Stomach (tissue), 9 donors: ENCODE data around the gene MRPS18A. TPM values are rescaled to one million over a fixed set of nuclear protein-coding genes. Genes with fewer than 3 reads are reported as not detected.
"Not testable (repeated sequence)": the region's sequence is repeated elsewhere in the genome, so short reads cannot be mapped to it uniquely, and the experiment has no call there.

ENCODE experiments used
- DNase-seq, 2 donors: peaks; one replicate each; pipeline versions ENCODE4 v3.0.0 to v3.0.0-alpha.2; 2013 to 2019
- H3K27ac ChIP-seq, 5 donors: fragments of 200-600 bp in 4 of 5; sonication (generic) in 4 of 5; one replicate each; pipeline ENCODE4 v1.5.1; 2013 to 2019; ENCODE audit warnings: mild to moderate bottlenecking in 1 of 5, moderate library complexity in 1 of 5
- H3K27me3 ChIP-seq, 3 donors: fragments of 200-600 bp; sonication (generic); one replicate each; pipeline ENCODE4 v1.5.1; 2017 to 2019; ENCODE audit warnings: mixed run types in 1 of 3
- H3K36me3 ChIP-seq, 4 donors: fragments of 200-600 bp; sonication (generic); 1 replicate in 3 of 4; 2 replicates in 1 of 4; pipeline ENCODE4 v1.5.1; 2016 to 2019
- H3K4me1 ChIP-seq, 4 donors: fragments of 200-600 bp; sonication (generic); one replicate each; pipeline ENCODE4 v1.5.1; 2016 to 2019
- H3K4me3 ChIP-seq, 4 donors: fragments of 200-600 bp; sonication (generic) in 3 of 4; one replicate each; pipeline ENCODE4 v1.5.1; 2016 to 2019; ENCODE audit warnings: mild to moderate bottlenecking in 1 of 4
- H3K9me3 ChIP-seq, 4 donors: fragments of 200-600 bp; sonication (generic); one replicate each; pipeline ENCODE4 v1.5.1; 2016 to 2019
- EP300 ChIP-seq: sonication (generic); formaldehyde crosslinking; IDR thresholded peaks from one replicate; pipeline ENCODE4 v1.6.1; 2017; ENCODE audit warnings: antibody characterized with exemption
- POLR2A ChIP-seq, 4 donors: fragments of 450-650 bp; IDR thresholded peaks; one replicate each; pipeline ENCODE4 v1.6.1; 2016; ENCODE audit warnings: antibody characterized with exemption in 4 of 4, control low read depth in 2 of 4, mild to moderate bottlenecking in 1 of 4, moderate library complexity in 1 of 4
- POLR2AphosphoS5 ChIP-seq, 3 donors: sonication (generic); formaldehyde crosslinking; IDR thresholded peaks; one replicate each; pipeline ENCODE4 v1.6.1; 2016; ENCODE audit warnings: antibody characterized with exemption in 3 of 3
- WGBS, 5 donors: extraction: QIAGEN DNeasy Blood & Tissue Kit in 3 of 5; methylation state at CpG; one replicate each; pipeline versions ENCODE4 v1.1.5 to v1.1.7; 2013 to 2018; 5-methylcytosine and 5-hydroxymethylcytosine counted together
- intact Hi-C: fragments of 100-400 bp; cut with DNase I; formaldehyde crosslinking; loops from one replicate; pipeline ENCODE4 v1.15.1; 2023; ENCODE audit warnings: low total_unique reads
- polyA plus RNA-seq, 3 donors: library from polyadenylated mRNA; stranded (reverse); fragments of 200-250 nt; gene quantifications; one replicate each; pipeline ENCODE4 v1.2.3, GENCODE V29; 2013
- total RNA-seq, 5 donors: library from RNA; depleted of rRNA; stranded (reverse); fragments of >200 nt; gene quantifications; one replicate each; pipeline versions ENCODE4 v1.1.0 to v1.2.3, GENCODE V29; 2014 to 2016
- TF ChIP-seq, protein P1 (sequence below), 7 experiments: fragments of 450-650 bp in 4 of 7; fragments of 200-600 bp in 3 of 7; sonication (generic) in 3 of 7; IDR thresholded peaks; one replicate each; pipeline ENCODE4 v1.5.1; 2016 to 2019; ENCODE audit warnings: antibody characterized with exemption in 7 of 7, control low read depth in 2 of 7, mild to moderate bottlenecking in 1 of 7
- donor health status: healthy with polysubstance abuse.
- donor health status: Bipolar disorder and iron deficiency.
- donor health status: healthy.

MRPS18A gene
- total and polyA plus RNA-seq, 8 donors: 1.7 to 111 (median 36.9) TPM

DNA sequence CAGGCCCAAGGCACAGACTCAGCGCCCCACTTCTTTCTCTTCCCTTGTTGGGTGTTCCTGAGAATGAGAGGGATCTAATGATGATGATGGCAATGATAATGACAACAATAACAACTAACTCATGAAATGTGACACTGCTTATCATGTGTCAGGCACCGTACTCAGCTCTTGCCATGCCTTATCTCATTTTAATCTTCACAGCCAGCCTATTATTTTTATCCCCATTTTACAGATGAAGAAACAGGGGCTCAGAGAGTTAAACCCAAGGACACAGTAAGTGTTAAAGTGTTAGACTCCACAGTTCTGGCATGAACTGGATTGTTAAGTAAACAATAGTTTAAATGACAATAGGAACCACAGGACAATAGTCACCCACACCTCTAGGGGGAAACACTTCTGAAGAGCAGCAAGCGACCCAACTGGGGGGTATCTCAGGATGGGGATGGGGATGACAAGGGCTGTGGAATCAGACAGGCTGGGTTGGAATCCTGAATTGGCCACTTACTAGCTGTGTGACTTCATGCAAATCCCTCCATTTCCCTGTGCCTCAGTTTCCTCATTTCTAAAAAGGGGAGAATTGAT, 30.3 kb downstream of the MRPS18A start:
- no peaks in the 10 kb centered on the region for H3K4me1 ChIP-seq
- H3K27ac ChIP-seq: no peak overlapping the region
- no peaks in the 10 kb centered on the region for H3K9me3 ChIP-seq
- no peaks in the 10 kb centered on the region for H3K36me3 ChIP-seq
- no peaks in the 10 kb centered on the region for H3K27me3 ChIP-seq
- H3K4me3 ChIP-seq: no peak overlapping the region
- intact Hi-C loops: no loop called here
- WGBS, 5 donors: 70 to 88% (median 78%) methylated on average over 3 of the region's 3 CpGs
- DNase-seq: no peak
- TF ChIP-seq EP300 (no peak), POLR2AphosphoS5 (IDR thresholded peaks at IDR 0.05) (no peak), POLR2A (IDR thresholded peaks at IDR 0.05) (no peak)
- TF ChIP-seq, protein P1, sequence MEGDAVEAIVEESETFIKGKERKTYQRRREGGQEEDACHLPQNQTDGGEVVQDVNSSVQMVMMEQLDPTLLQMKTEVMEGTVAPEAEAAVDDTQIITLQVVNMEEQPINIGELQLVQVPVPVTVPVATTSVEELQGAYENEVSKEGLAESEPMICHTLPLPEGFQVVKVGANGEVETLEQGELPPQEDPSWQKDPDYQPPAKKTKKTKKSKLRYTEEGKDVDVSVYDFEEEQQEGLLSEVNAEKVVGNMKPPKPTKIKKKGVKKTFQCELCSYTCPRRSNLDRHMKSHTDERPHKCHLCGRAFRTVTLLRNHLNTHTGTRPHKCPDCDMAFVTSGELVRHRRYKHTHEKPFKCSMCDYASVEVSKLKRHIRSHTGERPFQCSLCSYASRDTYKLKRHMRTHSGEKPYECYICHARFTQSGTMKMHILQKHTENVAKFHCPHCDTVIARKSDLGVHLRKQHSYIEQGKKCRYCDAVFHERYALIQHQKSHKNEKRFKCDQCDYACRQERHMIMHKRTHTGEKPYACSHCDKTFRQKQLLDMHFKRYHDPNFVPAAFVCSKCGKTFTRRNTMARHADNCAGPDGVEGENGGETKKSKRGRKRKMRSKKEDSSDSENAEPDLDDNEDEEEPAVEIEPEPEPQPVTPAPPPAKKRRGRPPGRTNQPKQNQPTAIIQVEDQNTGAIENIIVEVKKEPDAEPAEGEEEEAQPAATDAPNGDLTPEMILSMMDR (IDR thresholded peaks at IDR 0.05): no peak

DNA sequence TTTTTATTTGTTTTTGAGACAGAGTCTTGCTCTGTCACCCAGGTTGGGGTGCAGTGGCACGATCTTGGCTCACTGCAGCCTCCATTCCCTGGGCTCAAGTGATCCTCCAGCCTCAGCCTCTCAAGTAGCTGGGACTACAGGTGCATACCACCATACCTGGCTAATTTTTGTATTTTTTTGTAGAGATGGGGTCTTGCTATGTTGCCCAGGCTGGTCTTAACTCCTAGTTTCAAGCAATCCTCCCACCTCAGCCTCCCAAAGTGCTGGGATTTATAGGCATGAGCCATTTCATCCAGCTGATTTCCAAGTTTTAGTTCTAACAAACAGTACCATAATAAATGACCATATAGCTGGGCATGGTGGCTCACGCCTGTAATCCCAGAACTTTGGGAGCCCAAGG, 34.8 kb downstream of the MRPS18A start:
- DNase-seq, H3K27me3 ChIP-seq, H3K4me3 ChIP-seq, H3K27ac ChIP-seq, H3K9me3 ChIP-seq, H3K4me1 ChIP-seq, H3K36me3 ChIP-seq, intact Hi-C loops: not testable (repeated sequence)
- 92 to 96% (median 94%) methylated on average over 2 of the region's 2 CpGs for WGBS, 5 donors

DNA sequence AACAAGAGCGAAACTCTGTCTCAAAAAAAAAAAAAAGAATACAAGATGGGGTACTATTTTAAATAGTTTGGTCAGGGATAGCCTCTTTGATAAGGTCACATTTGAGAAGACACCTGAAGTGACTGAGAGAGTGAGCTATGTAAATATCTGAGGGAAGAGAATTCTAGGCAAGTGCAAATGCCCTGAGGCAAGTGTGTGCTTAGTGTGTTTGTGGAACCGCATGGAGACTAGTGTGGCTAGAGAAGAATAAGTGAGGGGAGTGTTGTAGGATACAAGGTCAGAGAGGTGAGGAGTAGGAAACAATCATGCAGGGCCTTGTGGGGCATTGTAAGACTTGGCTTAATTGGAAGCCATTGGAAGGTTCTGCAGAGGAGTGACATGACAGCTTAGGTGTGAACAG, 39.3 kb downstream of the MRPS18A start:
- DNase-seq: no peak
- H3K27ac ChIP-seq: no peak overlapping the region
- H3K4me3 ChIP-seq: no peak overlapping the region
- no peaks in the 10 kb centered on the region for H3K36me3 ChIP-seq
- no peaks in the 10 kb centered on the region for H3K9me3 ChIP-seq
- H3K27me3 ChIP-seq: no peaks in the 10 kb centered on the region
- WGBS, 5 donors: 94 to 96% (median 94%) methylated on average over 2 of the region's 2 CpGs
- H3K4me1 ChIP-seq: peaks cover 8 to 17% (median 15%) of the 10 kb centered on the region in 4 donors
- no peak for TF ChIP-seq EP300
- no peak for TF ChIP-seq POLR2A (IDR thresholded peaks at IDR 0.05)
- no peak for TF ChIP-seq POLR2AphosphoS5 (IDR thresholded peaks at IDR 0.05)
- TF ChIP-seq, protein P1 (IDR thresholded peaks at IDR 0.05): no peak
- intact Hi-C loops: no loop called here

DNA sequence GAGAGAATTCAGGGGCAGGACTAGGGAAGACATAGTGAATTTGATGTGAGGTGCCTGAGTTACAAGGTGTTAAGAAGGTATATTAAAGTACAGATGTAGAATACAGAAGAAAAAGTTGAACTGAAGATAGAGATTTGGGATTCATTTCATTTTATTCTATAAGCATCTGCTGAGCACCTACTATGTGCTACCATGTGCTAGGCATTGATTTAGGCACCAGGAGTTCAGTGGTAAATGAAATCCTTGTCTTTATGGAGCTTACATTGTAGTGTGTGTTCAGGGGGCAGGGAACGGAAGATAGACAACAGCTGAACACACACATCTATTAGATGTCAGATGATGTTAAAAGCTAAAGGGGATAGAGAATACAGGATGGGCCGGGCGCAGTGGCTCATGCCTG, 40.0 kb downstream of the MRPS18A start:
- no peaks in the 10 kb centered on the region for H3K9me3 ChIP-seq

DNA sequence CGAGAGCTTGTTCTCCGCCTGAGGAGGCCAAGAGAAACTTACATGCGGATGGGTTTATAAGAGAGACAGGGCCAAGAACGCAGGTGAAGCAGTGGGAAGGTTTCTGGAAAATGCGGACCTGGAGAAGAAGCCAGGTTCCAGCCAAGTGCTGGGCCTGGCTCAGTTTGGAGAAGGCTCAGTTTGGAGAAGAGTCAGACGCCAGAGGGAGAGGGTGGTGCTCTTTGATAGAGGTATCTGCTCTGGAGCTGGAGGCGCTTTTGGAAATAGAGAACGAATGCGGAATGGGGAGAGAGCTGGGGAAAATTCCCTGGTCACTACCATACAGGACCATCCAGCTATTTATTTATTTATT, 42.0 kb downstream of the MRPS18A start:
- peak overlapping the region; percentile 47 to 54 (median 50) for H3K4me3 ChIP-seq

More for the DNA sequence above, 40.0 kb downstream of the MRPS18A start:
- Histone ChIP-seq H3K27me3 (no peaks in the 10 kb centered on the region), H3K36me3 (peaks cover 0 to 6% (median 2%) of the 10 kb centered on the region in 4 donors), H3K4me1 (peaks cover 8 to 23% (median 18%) of the 10 kb centered on the region in 4 donors), H3K27ac (no peak overlapping the region), H3K4me3 (no peak overlapping the region)
- no peak for TF ChIP-seq EP300
- no peak for TF ChIP-seq POLR2A (IDR thresholded peaks at IDR 0.05)
- no peak for TF ChIP-seq POLR2AphosphoS5 (IDR thresholded peaks at IDR 0.05)
- TF ChIP-seq, protein P1 (IDR thresholded peaks at IDR 0.05): no peak
- WGBS, 5 donors: 89 to 97% (median 93%) methylated on average over 3 of the region's 3 CpGs
- no peak for DNase-seq
- intact Hi-C loops: no loop called here

More for the DNA sequence above, 42.0 kb downstream of the MRPS18A start:
- TF ChIP-seq POLR2AphosphoS5 (IDR thresholded peaks at IDR 0.05) (no peak), POLR2A (IDR thresholded peaks at IDR 0.05) (no peak)
- 12 to 23% (median 14%) methylated on average over 9 of the region's 9 CpGs for WGBS, 5 donors
- Histone ChIP-seq H3K27me3 (no peaks in the 10 kb centered on the region), H3K4me1 (peaks cover 8 to 28% (median 19%) of the 10 kb centered on the region in 4 donors), H3K36me3 (peaks cover 7 to 27% (median 21%) of the 10 kb centered on the region in 4 donors), H3K27ac (peak overlapping the region in 4 of 5 donors; percentile 29 to 67 (median 51)), H3K9me3 (no peaks in the 10 kb centered on the region)
- intact Hi-C loops: no loop called here
- DNase-seq: no peak
